Amniotic stem cell (primary cell): ENCODE data around the gene USP17L21.
"Not testable (repeated sequence)": the region's sequence is repeated elsewhere in the genome, so short reads cannot be mapped to it uniquely, and the experiment has no call there.

Source experiments
- DNase-seq: peaks from one replicate; lab custom pipeline; 2025; lab: John Stamatoyannopoulos, UW

USP17L21 gene, protein sequence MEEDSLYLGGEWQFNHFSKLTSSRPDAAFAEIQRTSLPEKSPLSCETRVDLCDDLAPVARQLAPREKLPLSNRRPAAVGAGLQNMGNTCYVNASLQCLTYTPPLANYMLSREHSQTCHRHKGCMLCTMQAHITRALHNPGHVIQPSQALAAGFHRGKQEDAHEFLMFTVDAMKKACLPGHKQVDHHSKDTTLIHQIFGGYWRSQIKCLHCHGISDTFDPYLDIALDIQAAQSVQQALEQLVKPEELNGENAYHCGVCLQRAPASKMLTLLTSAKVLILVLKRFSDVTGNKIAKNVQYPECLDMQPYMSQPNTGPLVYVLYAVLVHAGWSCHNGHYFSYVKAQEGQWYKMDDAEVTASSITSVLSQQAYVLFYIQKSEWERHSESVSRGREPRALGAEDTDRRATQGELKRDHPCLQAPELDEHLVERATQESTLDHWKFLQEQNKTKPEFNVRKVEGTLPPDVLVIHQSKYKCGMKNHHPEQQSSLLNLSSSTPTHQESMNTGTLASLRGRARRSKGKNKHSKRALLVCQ

DNA sequence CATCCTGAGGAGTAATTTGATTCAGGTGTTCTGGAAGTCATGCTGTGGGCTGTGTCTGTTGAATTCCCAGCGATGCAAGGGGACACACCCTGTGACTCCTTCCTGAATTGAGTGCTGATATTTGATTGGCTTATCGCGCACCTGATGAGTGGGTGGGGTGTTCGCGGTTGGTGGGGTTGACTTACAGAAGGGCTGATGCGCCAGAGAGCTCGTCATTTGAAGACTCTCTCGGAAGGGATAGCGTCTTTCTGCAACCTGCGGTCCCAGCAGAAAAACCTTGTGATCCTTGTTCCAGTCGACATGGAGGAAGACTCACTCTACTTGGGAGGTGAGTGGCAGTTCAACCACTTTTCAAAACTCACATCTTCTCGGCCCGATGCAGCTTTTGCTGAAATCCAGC is at the start of gene USP17L21:
Gene USP17L21 (plus strand): TSS at position 301 of the 400 bp plus-strand sequence. CDS start 0 bp downstream, at position 301.
- not testable (repeated sequence) for DNase-seq

DNA sequence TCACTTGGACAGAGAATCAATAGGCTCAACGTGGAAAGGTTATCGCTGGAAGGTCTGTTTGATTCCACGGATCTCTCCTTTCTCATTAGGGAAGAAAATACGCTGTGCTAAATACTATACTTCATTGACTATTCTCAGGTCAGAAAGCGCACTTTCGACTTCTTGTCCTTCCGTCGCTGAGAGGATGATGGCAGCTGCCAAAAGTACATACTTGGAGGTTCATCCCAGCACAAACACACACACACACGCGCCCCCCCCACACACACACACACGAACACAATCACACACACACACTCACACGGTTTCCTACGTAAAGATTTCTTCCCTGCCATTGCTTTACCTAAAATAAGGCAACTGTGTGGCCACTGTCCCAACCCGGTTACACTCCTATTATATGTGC is 48.0 kb upstream of the USP17L21 start:
- not testable (repeated sequence) for DNase-seq

DNA sequence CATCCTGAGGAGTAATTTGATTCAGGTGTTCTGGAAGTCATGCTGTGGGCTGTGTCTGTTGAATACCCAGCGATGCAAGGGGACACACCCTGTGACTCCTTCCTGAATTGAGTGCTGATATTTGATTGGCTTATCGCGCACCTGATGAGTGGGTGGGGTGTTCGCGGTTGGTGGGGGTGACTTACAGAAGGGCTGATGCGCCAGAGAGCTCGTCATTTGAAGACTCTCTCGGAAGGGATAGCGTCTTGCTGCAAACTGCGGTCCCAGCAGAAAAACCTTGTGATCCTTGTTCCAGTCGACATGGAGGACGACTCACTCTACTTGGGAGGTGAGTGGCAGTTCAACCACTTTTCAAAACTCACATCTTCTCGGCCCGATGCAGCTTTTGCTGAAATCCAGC is 47.6 kb upstream of the USP17L21 start, which contains the start of gene USP17L11:
Gene USP17L11 (plus strand): TSS at position 301 of the 400 bp plus-strand sequence. CDS start 0 bp downstream, at position 301.
- DNase-seq = not testable (repeated sequence)

- DNase-seq = not testable (repeated sequence)
These were observed 42.8 kb upstream of the USP17L21 start, which contains the start of gene USP17L12 for GRCh38 chr4:9219852-9220251. TSS of gene USP17L12 (plus strand) at chr4:9220152. CDS start at chr4:9220152, 0 bp downstream.

- DNase-seq = not testable (repeated sequence)
These were observed 38.1 kb upstream of the USP17L21 start, which contains the start of gene USP17L13 for GRCh38 chr4:9224596-9224995. TSS of gene USP17L13 (plus strand) at chr4:9224896. CDS start at chr4:9224896, 0 bp downstream.

DNA sequence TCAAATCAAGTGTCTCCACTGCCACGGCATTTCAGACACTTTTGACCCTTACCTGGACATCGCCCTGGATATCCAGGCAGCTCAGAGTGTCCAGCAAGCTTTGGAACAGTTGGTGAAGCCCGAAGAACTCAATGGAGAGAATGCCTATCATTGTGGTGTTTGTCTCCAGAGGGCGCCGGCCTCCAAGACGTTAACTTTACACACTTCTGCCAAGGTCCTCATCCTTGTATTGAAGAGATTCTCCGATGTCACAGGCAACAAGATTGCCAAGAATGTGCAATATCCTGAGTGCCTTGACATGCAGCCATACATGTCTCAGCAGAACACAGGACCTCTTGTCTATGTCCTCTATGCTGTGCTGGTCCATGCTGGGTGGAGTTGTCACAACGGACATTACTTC is 32.4 kb upstream of the USP17L21 start:
- not testable (repeated sequence) for DNase-seq

- DNase-seq = not testable (repeated sequence)
These were observed 28.6 kb upstream of the USP17L21 start, which contains the start of gene USP17L15 for GRCh38 chr4:9234085-9234484. TSS of gene USP17L15 (plus strand) at chr4:9234385. CDS start at chr4:9234385, 0 bp downstream.

DNA sequence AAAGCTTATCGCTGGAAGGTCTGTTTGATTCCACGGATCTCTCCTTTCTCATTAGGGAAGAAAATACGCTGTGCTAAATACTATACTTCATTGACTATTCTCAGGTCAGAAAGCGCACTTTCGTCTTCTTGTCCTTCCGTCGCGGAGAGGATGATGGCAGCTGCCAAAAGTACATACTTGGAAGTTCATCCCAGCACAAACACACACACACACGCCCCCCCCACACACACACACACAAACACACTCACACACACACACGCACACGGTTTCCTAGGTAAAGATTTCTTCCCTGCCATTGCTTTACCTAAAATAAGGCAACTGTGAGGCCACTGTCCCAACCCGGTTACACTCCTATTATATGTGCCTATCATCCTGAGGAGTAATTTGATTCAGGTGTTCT is 24.2 kb upstream of the USP17L21 start:
- not testable (repeated sequence) for DNase-seq

- not testable (repeated sequence) for DNase-seq
These were observed 19.1 kb upstream of the USP17L21 start, which contains the start of gene USP17L17 for GRCh38 chr4:9243579-9243978. TSS of gene USP17L17 (plus strand) at chr4:9243879. CDS start at chr4:9243879, 0 bp downstream.

GRCh38 chr4:9247953-9248680 is 14.6 kb upstream of the USP17L21 start, which contains the start of gene USP17L18:
TSS of gene USP17L18 (plus strand) at chr4:9248630. CDS start at chr4:9248630, 0 bp downstream.
- DNase-seq = not testable (repeated sequence)

- DNase-seq = not testable (repeated sequence)
These were observed 9.6 kb upstream of the USP17L21 start, which contains the start of gene USP17L19 for GRCh38 chr4:9253078-9253477. TSS of gene USP17L19 (plus strand) at chr4:9253378. CDS start at chr4:9253378, 0 bp downstream.

DNA sequence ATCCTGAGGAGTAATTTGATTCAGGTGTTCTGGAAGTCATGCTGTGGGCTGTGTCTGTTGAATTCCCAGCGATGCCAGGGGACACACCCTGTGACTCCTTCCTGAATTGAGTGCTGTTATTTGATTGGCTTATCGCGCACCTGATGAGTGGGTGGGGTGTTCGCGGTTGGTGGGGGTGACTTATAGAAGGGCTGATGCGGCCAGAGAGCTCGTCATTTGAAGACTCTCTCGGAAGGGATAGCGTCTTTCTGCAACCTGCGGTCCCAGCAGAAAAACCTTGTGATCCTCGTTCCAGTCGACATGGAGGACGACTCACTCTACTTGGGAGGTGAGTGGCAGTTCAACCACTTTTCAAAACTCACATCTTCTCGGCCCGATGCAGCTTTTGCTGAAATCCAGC is 4.8 kb upstream of the USP17L21 start, which contains the start of gene USP17L20:
Gene USP17L20 (plus strand): TSS at position 301 of the 400 bp plus-strand sequence. CDS start 0 bp downstream, at position 301.
- DNase-seq = not testable (repeated sequence)

- not testable (repeated sequence) for DNase-seq
These were observed 4.6 kb downstream of the USP17L21 start, which contains the start of gene USP17L22 for GRCh38 chr4:9267319-9267718. TSS of gene USP17L22 (plus strand) at chr4:9267619. CDS start at chr4:9267619, 0 bp downstream.

- not testable (repeated sequence) for DNase-seq
These were observed 9.0 kb downstream of the USP17L21 start for GRCh38 chr4:9271719-9272118.
